Measurements from ENCODE around the gene CST3. TPM values are rescaled to one million over a fixed set of nuclear protein-coding genes. Genes with fewer than 3 reads are reported as not detected.

Gene CST3
- total and polyA plus RNA-seq, 10 of the 15 experiments (the other 5 are each of a cell fraction or from before 2014, with no cell fraction given) = 11.8 to 127 (median 57.8) TPM

- in situ Hi-C loops (cut with MboI) = no loop called here
- no peak for FAIRE-seq
Observed at GRCh38 chr20:23640671-23641667, 3.2 kb upstream of the CST3 start.

GRCh38 chr20:23640018-23640601 lies 2.4 kb upstream of the CST3 start:
- SMC1A ChIA-PET (ENCODE audit: uncharacterized antibody, unreplicated experiment) = no interaction called here
- H3K4me3 ChIP-seq = no peak overlapping the region
- H3K79me2 ChIP-seq (ENCODE audit: control insufficient read depth, insufficient read depth, low read length) = no peaks in the 10 kb centered on the region
- no TSS peak for BruUV-seq (replicated peaks)
- peaks cover 34% of the 10 kb centered on the region for H3K4me1 ChIP-seq (ENCODE audit: control insufficient read depth, insufficient read depth, low read length)
- H3K27me3 ChIP-seq (replicated peaks in 1 of 2; ENCODE audit: control insufficient read depth in 2 of 2, insufficient read depth in 2 of 2, low read length in 1 of 2) = no peaks in the 10 kb centered on the region
- DNase-seq (ENCODE audit: low read depth, low spot score) (no peak), FAIRE-seq (no peak), ATAC-seq (no peak)
- intact Hi-C loops (cut with micrococcal nuclease; ENCODE audit: unreplicated experiment) = no loop called here
- CTCF ChIA-PET = no interaction called here
- in situ Hi-C loops (cut with MboI) = no loop called here
- no peak overlapping the region for H3K27ac ChIP-seq (ENCODE audit: control insufficient read depth, insufficient read depth)
- H3K9ac ChIP-seq (ENCODE audit: control insufficient read depth, insufficient read depth, low read length) = no peak overlapping the region
- H4K20me1 ChIP-seq (ENCODE audit: control insufficient read depth, insufficient read depth) = no peaks in the 10 kb centered on the region
- POLR2A ChIA-PET = no interaction called here
- H3K4me2 ChIP-seq (ENCODE audit: control insufficient read depth, insufficient read depth) = no peak overlapping the region
- H3K36me3 ChIP-seq (ENCODE audit: control insufficient read depth in 2 of 2, insufficient read depth in 2 of 2, low read length in 1 of 2) = no peaks in the 10 kb centered on the region
- 56% methylated on average over 8 of the region's 8 CpGs for WGBS (ENCODE audit: insufficient coverage, insufficient replicate concordance, low lambda C conversion rate, missing lambda C conversion rate)
- no peaks in the 10 kb centered on the region; the same call in 2 of the 3 replicates for H3K9me3 ChIP-seq (replicated peaks; ENCODE audit: control insufficient read depth, insufficient read depth, low read length)
- no peak overlapping the region for H2AFZ ChIP-seq (ENCODE audit: control insufficient read depth, low read depth, low read length)
- RAD21 ChIA-PET (ENCODE audit: unreplicated experiment) = no interaction called here
- TF ChIP-seq CBFB (IDR thresholded peaks at IDR 0.05; ENCODE audit: low read depth) (no peak), SMAD1 (IDR thresholded peaks at IDR 0.05; ENCODE audit: low read depth, partially characterized antibody) (no peak), MAX (IDR thresholded peaks at IDR 0.05; ENCODE audit: low read depth, low read length) (no peak), NFYB (IDR thresholded peaks at IDR 0.05; ENCODE audit: insufficient read depth, low read depth, low read length) (no peak), IKZF1 (conservative IDR thresholded peaks at IDR 0.05) (no peak), KDM1A (IDR thresholded peaks at IDR 0.05; ENCODE audit: borderline replicate concordance) (no peak), CTCF (IDR thresholded peaks at IDR 0.05 in 2 of 3, conservative IDR thresholded peaks at IDR 0.05 in 1 of 3; ENCODE audit: control insufficient read depth in 2 of 3, extremely low read depth in 1 of 3, insufficient read depth in 1 of 3, low read depth in 3 of 3, low read length in 3 of 3) (no peak), SRF (IDR thresholded peaks at IDR 0.05; ENCODE audit: low read depth in 2 of 2, low read length in 2 of 2) (no peak)

More at GRCh38 chr20:23640671-23641667, 3.2 kb upstream of the CST3 start:
- no peaks in the 10 kb centered on the region for H4K20me1 ChIP-seq (ENCODE audit: control insufficient read depth, insufficient read depth)
- H3K27ac ChIP-seq (ENCODE audit: control insufficient read depth, insufficient read depth) = no peak overlapping the region
- no peak overlapping the region for H2AFZ ChIP-seq (ENCODE audit: control insufficient read depth, low read depth, low read length)
- TF ChIP-seq RELA (IDR thresholded peaks at IDR 0.05; ENCODE audit: borderline replicate concordance, partially characterized antibody) = no peak
- peak; percentile 7; the same call in 1 of the 2 replicates for TF ChIP-seq RUNX3 (IDR thresholded peaks at IDR 0.05; ENCODE audit: low read length)
- no peak for TF ChIP-seq SMC3 (IDR thresholded peaks at IDR 0.05; ENCODE audit: borderline replicate concordance, low read length)
- 0 out of 2 replicates have a peak, but pooled peaks have one; percentile 13 for TF ChIP-seq SPI1 (IDR thresholded peaks at IDR 0.05; ENCODE audit: borderline replicate concordance, insufficient read depth, low read depth, low read length)
- TF ChIP-seq BCL11A (IDR thresholded peaks at IDR 0.05; ENCODE audit: low read depth, low read length) = no peak
- peaks cover 43% of the 10 kb centered on the region for H3K4me1 ChIP-seq (ENCODE audit: control insufficient read depth, insufficient read depth, low read length)
- no peak overlapping the region for H3K4me3 ChIP-seq
- H3K9ac ChIP-seq (ENCODE audit: control insufficient read depth, insufficient read depth, low read length) = no peak overlapping the region
- intact Hi-C loops (cut with micrococcal nuclease; ENCODE audit: unreplicated experiment) = no loop called here
- 23% methylated on average over 11 of the region's 11 CpGs for WGBS (ENCODE audit: insufficient coverage, insufficient replicate concordance, low lambda C conversion rate, missing lambda C conversion rate)
- H3K36me3 ChIP-seq (ENCODE audit: control insufficient read depth in 2 of 2, insufficient read depth in 2 of 2, low read length in 1 of 2) = no peaks in the 10 kb centered on the region
- no peaks in the 10 kb centered on the region for H3K79me2 ChIP-seq (ENCODE audit: control insufficient read depth, insufficient read depth, low read length)
- no TSS peak for BruUV-seq (replicated peaks)
- ATAC-seq (peak; percentile 8; the same call in 1 of the 3 replicates), DNase-seq (ENCODE audit: low read depth, low spot score) (no peak)
- H3K27me3 ChIP-seq (replicated peaks in 1 of 2; ENCODE audit: control insufficient read depth in 2 of 2, insufficient read depth in 2 of 2, low read length in 1 of 2) = no peaks in the 10 kb centered on the region
- ChIA-PET RAD21 (ENCODE audit: unreplicated experiment) (no interaction called here), CTCF (no interaction called here), POLR2A (no interaction called here), SMC1A (ENCODE audit: uncharacterized antibody, unreplicated experiment) (no interaction called here)
- no peaks in the 10 kb centered on the region; the same call in 1 of the 3 replicates for H3K9me3 ChIP-seq (replicated peaks; ENCODE audit: control insufficient read depth, insufficient read depth, low read length)
- peak overlapping the region; percentile 12; the same call in 1 of the 2 replicates for H3K4me2 ChIP-seq (ENCODE audit: control insufficient read depth, insufficient read depth)

Data from GM12878 (cell line).